Sigmoid colon (tissue), 7 donors: Measurements from ENCODE around the gene NFX1. TPM values are rescaled to one million over a fixed set of nuclear protein-coding genes. Genes with fewer than 3 reads are reported as not detected.

ENCODE experiments used
- DNase-seq: peaks from one replicate; pipeline ENCODE4 v3.0.0-alpha.2; 2019
- H3K27ac ChIP-seq, 4 donors: fragments of 200-600 bp; sonication (generic); one replicate each; pipeline ENCODE4 v1.5.1; 2016 to 2019; ENCODE audit warnings: mild to moderate bottlenecking in 1 of 4
- H3K27me3 ChIP-seq, 3 donors: fragments of 200-600 bp; sonication (generic); one replicate each; pipeline ENCODE4 v1.5.1; 2019; ENCODE audit warnings: mild to moderate bottlenecking in 1 of 3
- H3K36me3 ChIP-seq, 4 donors: fragments of 200-600 bp; sonication (generic); one replicate each; pipeline ENCODE4 v1.5.1; 2016 to 2019
- H3K4me1 ChIP-seq, 4 donors: fragments of 200-600 bp; sonication (generic); one replicate each; pipeline ENCODE4 v1.5.1; 2017 to 2019
- H3K4me3 ChIP-seq, 4 donors: fragments of 200-600 bp; sonication (generic); one replicate each; pipeline ENCODE4 v1.5.1; 2017 to 2019; ENCODE audit warnings: mild to moderate bottlenecking in 2 of 4, moderate library complexity in 1 of 4
- H3K9me3 ChIP-seq, 4 donors: fragments of 200-600 bp in 3 of 4; sonication (generic) in 3 of 4; one replicate each; pipeline versions ENCODE4 v1.5.1 to v1.6.1; 2013 to 2019
- EP300 ChIP-seq, 4 donors: sonication (generic); formaldehyde crosslinking; IDR thresholded peaks; one replicate each; pipeline ENCODE4 v1.6.1; 2017; ENCODE audit warnings: antibody characterized with exemption in 4 of 4
- POLR2A ChIP-seq, 2 donors: fragments of 450-650 bp; IDR thresholded peaks; one replicate each; pipeline ENCODE4 v1.6.1; 2016; ENCODE audit warnings: antibody characterized with exemption in 2 of 2, mild to moderate bottlenecking in 2 of 2, moderate library complexity in 2 of 2
- POLR2AphosphoS5 ChIP-seq, 4 donors: sonication (generic); formaldehyde crosslinking; IDR thresholded peaks; one replicate each; pipeline ENCODE4 v1.6.1; 2017; ENCODE audit warnings: antibody characterized with exemption in 4 of 4
- WGBS, 2 donors: extraction: QIAGEN DNeasy Blood & Tissue Kit; methylation state at CpG; one replicate each; pipeline ENCODE4 v1.1.7; 2013; 5-methylcytosine and 5-hydroxymethylcytosine counted together
- intact Hi-C: fragments of 100-400 bp; cut with DNase I; formaldehyde crosslinking; loops from one replicate; pipeline ENCODE4 v1.15.1; 2023
- polyA plus RNA-seq, 3 donors: library from polyadenylated mRNA; stranded (reverse); fragments of 200-250 nt; gene quantifications; one replicate each; pipeline ENCODE4 v1.2.3, GENCODE V29; 2013
- total RNA-seq, 4 donors: library from RNA; depleted of rRNA; stranded (reverse); fragments of >200 nt; gene quantifications; one replicate each; pipeline ENCODE4 v1.1.0, GENCODE V29; 2016
- TF ChIP-seq, protein P1 (sequence below), 4 experiments: fragments of 450-650 bp in 3 of 4; fragments of 200-600 bp in 1 of 4; IDR thresholded peaks; one replicate each; pipeline ENCODE4 v1.5.1; 2016 to 2019; ENCODE audit warnings: antibody characterized with exemption in 4 of 4, mild to moderate bottlenecking in 3 of 4, moderate library complexity in 2 of 4
- donor health status: healthy with polysubstance abuse.
- donor health status: Bipolar disorder and iron deficiency.
- donor health status: healthy.

Gene NFX1
- total and polyA plus RNA-seq, 7 donors, result 15.7 to 40.7 (median 34.3) TPM

DNA sequence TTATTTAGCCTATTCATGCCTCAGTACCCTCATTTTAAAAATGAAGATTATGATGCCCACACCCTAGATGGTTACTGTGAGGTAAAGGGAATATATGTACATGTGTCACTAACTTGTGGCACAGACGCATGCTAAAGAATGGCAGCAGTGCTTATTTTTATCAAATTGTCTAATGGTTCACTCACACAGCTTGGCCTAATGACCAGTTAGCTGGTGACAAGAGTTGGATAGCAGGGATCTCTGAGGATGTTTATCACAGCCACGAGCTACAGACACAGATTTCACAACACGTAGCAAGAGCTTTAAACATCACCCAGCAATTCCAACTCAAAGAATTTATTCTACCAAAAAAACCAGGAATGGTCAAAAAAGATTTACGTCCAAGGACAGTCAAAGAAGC is 33.0 kb upstream of the NFX1 start:
- Histone ChIP-seq H3K9me3 (no peaks in the 10 kb centered on the region), H3K27ac (no peak overlapping the region), H3K27me3 (no peaks in the 10 kb centered on the region), H3K36me3 (peaks cover 29 to 100% (median 75%) of the 10 kb centered on the region in 4 donors), H3K4me3 (no peak overlapping the region), H3K4me1 (no peaks in the 10 kb centered on the region)
- DNase-seq, result no peak
- TF ChIP-seq EP300 (IDR thresholded peaks at IDR 0.05) (no peak), POLR2AphosphoS5 (IDR thresholded peaks at IDR 0.05) (no peak), POLR2A (IDR thresholded peaks at IDR 0.05) (no peak)
- TF ChIP-seq, protein P1, sequence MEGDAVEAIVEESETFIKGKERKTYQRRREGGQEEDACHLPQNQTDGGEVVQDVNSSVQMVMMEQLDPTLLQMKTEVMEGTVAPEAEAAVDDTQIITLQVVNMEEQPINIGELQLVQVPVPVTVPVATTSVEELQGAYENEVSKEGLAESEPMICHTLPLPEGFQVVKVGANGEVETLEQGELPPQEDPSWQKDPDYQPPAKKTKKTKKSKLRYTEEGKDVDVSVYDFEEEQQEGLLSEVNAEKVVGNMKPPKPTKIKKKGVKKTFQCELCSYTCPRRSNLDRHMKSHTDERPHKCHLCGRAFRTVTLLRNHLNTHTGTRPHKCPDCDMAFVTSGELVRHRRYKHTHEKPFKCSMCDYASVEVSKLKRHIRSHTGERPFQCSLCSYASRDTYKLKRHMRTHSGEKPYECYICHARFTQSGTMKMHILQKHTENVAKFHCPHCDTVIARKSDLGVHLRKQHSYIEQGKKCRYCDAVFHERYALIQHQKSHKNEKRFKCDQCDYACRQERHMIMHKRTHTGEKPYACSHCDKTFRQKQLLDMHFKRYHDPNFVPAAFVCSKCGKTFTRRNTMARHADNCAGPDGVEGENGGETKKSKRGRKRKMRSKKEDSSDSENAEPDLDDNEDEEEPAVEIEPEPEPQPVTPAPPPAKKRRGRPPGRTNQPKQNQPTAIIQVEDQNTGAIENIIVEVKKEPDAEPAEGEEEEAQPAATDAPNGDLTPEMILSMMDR (IDR thresholded peaks at IDR 0.05), result no peak
- WGBS, 2 donors, result 91 to 92% methylated on average over 4 of the region's 4 CpGs
- intact Hi-C loops, result no loop called here

DNA sequence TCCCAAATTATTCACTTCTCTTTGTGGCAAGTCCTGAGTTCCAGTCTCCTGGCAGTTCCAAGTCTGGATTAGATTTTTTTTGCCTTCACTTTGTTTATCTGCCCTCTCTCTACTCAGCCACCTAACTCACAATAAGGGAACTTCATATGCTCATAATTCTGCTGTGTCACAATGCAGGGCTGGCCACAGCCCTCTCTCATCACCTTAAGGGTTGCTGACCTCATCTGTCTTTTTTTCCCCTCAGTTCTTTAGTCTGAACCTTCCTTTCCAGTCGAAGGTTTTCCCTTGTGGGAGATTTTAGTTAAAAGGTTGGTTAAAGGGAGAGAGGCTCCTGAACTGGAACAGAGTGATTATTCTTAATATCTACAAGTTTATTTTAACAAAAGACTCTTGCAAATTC is 29.9 kb upstream of the NFX1 start:
- TF ChIP-seq EP300 (IDR thresholded peaks at IDR 0.05) (no peak), POLR2A (IDR thresholded peaks at IDR 0.05) (no peak), POLR2AphosphoS5 (IDR thresholded peaks at IDR 0.05) (no peak)
- TF ChIP-seq, protein P1 (IDR thresholded peaks at IDR 0.05), result no peak
- peaks cover 24 to 69% (median 57%) of the 10 kb centered on the region in 4 donors for H3K36me3 ChIP-seq
- DNase-seq, result no peak
- no peak overlapping the region for H3K4me3 ChIP-seq
- no peaks in the 10 kb centered on the region for H3K27me3 ChIP-seq
- intact Hi-C loops, result no loop called here
- 87 to 95% methylated on average over 1 of the region's 1 CpG for WGBS, 2 donors
- no peaks in the 10 kb centered on the region for H3K9me3 ChIP-seq
- H3K27ac ChIP-seq, result no peak overlapping the region
- H3K4me1 ChIP-seq, result peaks cover 0 to 15% (median 12%) of the 10 kb centered on the region in 4 donors

DNA sequence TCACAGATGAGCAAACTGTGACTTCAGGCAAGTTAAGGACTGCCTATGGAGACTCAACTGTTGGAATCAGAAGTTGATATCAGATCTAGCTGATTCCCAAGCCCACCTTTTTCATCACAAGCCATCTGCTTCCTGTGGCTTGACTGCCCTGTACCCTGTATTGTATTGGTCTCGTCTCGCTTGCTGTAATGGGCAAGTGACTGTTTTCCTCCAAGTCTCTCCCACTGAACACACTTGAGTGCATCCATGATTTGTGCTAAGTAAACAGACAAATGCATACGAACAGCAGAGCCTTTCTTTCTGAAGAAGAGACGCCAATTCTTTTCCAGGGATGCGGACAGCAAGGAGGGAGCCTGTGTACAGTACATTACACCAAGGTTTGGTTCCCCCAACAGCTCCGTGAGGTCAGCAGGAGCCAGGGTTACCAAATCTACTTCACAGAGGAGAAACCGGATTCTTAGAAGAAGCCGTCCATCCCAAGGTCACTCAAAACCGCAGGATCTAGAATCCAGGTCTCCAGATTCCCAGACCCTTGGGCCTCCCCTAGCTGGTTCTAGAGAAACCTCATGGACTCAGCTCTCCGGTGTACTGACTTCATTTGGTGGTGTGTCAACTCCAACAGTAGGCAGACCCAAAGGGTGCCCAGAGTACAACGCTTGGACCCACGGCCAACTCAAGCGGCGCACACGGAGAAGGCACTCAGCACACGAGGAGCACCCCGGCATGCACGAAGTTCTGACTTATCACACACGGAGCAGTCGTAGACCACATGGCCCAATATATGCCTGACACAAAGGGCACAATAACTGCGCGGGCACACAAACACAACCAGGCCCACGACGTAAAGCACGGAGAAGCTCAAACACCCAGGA is 26.9 kb upstream of the NFX1 start:
- intact Hi-C loops, result loop anchor here (1.0 kb wide), 1 partner anchor 27 kb away; the partner anchor contains the start of gene NFX1
- Histone ChIP-seq H3K27me3 (no peaks in the 10 kb centered on the region), H3K36me3 (peaks cover 18 to 62% (median 33%) of the 10 kb centered on the region in 4 donors), H3K9me3 (no peaks in the 10 kb centered on the region), H3K27ac (peak overlapping the region; percentile 89 to 95 (median 94)), H3K4me1 (peaks cover 0 to 38% (median 22%) of the 10 kb centered on the region in 4 donors), H3K4me3 (peak overlapping the region; percentile 55 to 96 (median 92))
- peak in 1 of 4 donors; percentile 6 for TF ChIP-seq POLR2AphosphoS5 (IDR thresholded peaks at IDR 0.05)
- TF ChIP-seq EP300 (IDR thresholded peaks at IDR 0.05), result no peak
- no peak for DNase-seq
- WGBS, 2 donors, result 1 to 7% methylated on average over 25 of the region's 25 CpGs

DNA sequence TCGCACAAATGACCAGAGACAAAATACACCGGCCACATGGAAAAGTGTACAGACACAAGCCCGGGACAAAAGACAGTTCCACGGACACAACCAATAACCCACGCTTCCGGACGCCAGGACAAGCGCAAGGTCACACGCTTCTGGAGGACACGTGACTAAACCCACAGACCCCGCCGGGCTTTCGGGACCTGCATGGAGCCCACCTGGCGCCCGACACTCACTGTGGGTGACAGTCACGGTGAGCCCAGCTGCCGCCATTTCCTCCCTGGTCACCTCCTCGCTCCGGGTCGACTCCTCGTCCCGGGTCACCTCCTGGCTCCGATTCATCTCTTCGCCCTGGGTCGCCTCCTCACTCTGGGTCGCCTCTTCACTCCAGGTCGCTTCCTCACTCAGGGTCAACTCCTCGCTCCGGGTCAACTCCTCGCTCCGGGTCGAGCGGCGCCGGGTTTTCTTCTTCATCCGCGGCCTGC is 26.3 kb upstream of the NFX1 start:
- no peak for TF ChIP-seq EP300 (IDR thresholded peaks at IDR 0.05)
- peak in 1 of 4 donors; percentile 3 for TF ChIP-seq POLR2AphosphoS5 (IDR thresholded peaks at IDR 0.05)
- H3K27ac ChIP-seq, result peak overlapping the region; percentile 89 to 95 (median 94)
- peak overlapping the region; percentile 55 to 96 (median 92) for H3K4me3 ChIP-seq
- no peaks in the 10 kb centered on the region for H3K9me3 ChIP-seq
- intact Hi-C loops, result loop anchor here (1.0 kb wide), 1 partner anchor 26 kb away; the partner anchor contains the start of gene NFX1
- H3K4me1 ChIP-seq, result peaks cover 0 to 38% (median 22%) of the 10 kb centered on the region in 4 donors
- 0% methylated on average over 37 of the region's 37 CpGs for WGBS, 2 donors
- peaks cover 11 to 62% (median 27%) of the 10 kb centered on the region in 4 donors for H3K36me3 ChIP-seq
- peak; percentile 83 for DNase-seq
- H3K27me3 ChIP-seq, result no peaks in the 10 kb centered on the region

DNA sequence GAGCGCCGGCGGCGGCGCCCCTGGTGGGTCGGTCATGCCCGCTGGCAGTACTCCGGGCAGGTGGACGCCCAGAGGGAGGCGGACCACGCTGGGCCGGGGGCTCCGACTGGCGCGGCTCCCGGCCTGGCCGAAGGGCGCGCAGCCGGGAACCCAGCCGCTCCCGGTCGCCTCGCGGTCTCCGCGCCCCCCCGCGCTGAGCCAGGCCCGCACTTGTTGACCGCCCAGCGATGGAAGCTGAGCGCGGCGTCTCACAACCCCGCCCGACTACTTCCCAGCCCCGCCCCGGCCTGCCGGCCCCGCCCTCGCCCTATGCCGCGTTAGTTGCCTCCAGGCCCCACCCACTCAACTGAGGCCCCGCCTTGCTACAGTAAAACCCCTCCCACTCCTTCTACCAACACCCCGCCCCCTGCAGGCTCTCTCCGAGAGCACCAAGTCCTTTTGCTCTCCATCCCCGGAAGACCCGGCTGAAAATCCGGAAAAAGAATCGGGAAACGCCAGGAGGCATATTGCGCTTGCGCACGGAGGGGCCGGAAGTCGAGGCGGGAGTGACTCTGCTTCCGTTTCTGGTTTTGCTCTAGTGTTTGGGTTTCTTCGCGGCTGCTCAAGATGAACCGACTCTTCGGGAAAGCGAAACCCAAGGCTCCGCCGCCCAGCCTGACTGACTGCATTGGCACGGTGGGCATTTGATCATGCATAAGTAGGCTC is 25.7 kb upstream of the NFX1 start, which contains the start of the genes BAG1 and CHMP5:
Gene BAG1, minus strand, starts transcription at position 236 of the 705 bp plus-strand sequence.
Gene CHMP5, plus strand, starts transcription at position 577 of the 705 bp plus-strand sequence. Its CDS starts 30 bp downstream, at position 607.
- H3K4me3 ChIP-seq, result peak within 1 kb of the TSS; percentile 67 to 96 (median 92)
- H3K4me1 ChIP-seq, result peaks cover 0 to 38% (median 22%) of the 10 kb centered on the region in 4 donors
- WGBS, 2 donors, result 1% methylated on average over 67 of the region's 67 CpGs
- peaks cover 10 to 62% (median 23%) of the 10 kb centered on the region in 4 donors for H3K36me3 ChIP-seq
- no peaks in the 10 kb centered on the region for H3K27me3 ChIP-seq
- H3K27ac ChIP-seq, result peak within 1 kb of the TSS; percentile 89 to 95 (median 94)
- TF ChIP-seq, protein P1 (IDR thresholded peaks at IDR 0.05), result peak in 1 of 4 experiments; percentile 28
- TF ChIP-seq POLR2AphosphoS5 (IDR thresholded peaks at IDR 0.05) (peak; percentile 63 to 86 (median 84)), EP300 (IDR thresholded peaks at IDR 0.05) (no peak), POLR2A (IDR thresholded peaks at IDR 0.05) (peak in 1 of 2 donors; percentile 25)
- DNase-seq, result peak; percentile 100
- intact Hi-C loops, result loop anchor here (1.0 kb wide), 1 partner anchor 26 kb away; the partner anchor contains the start of gene NFX1
- H3K9me3 ChIP-seq, result no peaks in the 10 kb centered on the region
